Erythroblast (primary cell): ENCODE results near the gene COMMD3.

Source experiments
- GATA1 ChIP-seq: IDR thresholded peaks from 2 replicates; pipeline ENCODE4 v1.6.1; 2011; ENCODE audit warnings: low read depth, mild to moderate bottlenecking, control low read depth, low read length, moderate library complexity
- POLR2A ChIP-seq: IDR thresholded peaks from 2 replicates; pipeline ENCODE4 v1.6.1; 2011; ENCODE audit warnings: mild to moderate bottlenecking, low read length

GRCh38 chr10:22317771-22318565 is 1.8 kb downstream of the COMMD3 start:
- TF ChIP-seq POLR2A: no peak
- TF ChIP-seq GATA1: no peak
